ENCODE results near the gene TCF19.

The TCF19 gene

GRCh38 chr6:31128093-31128676 lies 30.2 kb upstream of the TCF19 start:
- DNase-seq (ENCODE audit: low spot score): peak; percentile 63

GRCh38 chr6:31129130-31129529 lies 29.3 kb upstream of the TCF19 start:
- no peak for DNase-seq (ENCODE audit: low spot score)

GRCh38 chr6:31130751-31131150 lies 27.6 kb upstream of the TCF19 start:
- no peak for DNase-seq (ENCODE audit: low spot score)

GRCh38 chr6:31131595-31131994 lies 26.8 kb upstream of the TCF19 start:
- no peak for DNase-seq (ENCODE audit: low spot score)

GRCh38 chr6:31132806-31133205 lies 25.6 kb upstream of the TCF19 start:
- DNase-seq (ENCODE audit: low spot score): no peak

- DNase-seq (ENCODE audit: low spot score): no peak
These were observed 22.7 kb upstream of the TCF19 start for GRCh38 chr6:31135710-31136109.

GRCh38 chr6:31138982-31139381 lies 19.4 kb upstream of the TCF19 start, which contains the start of gene PSORS1C2:
Gene PSORS1C2, minus strand, starts transcription at chr6:31139066. Its CDS starts 40 bp downstream, at chr6:31139026.
- no peak for DNase-seq (ENCODE audit: low spot score)

GRCh38 chr6:31139599-31139998 lies 18.8 kb upstream of the TCF19 start:
- DNase-seq (ENCODE audit: low spot score): peak; percentile 41

- no peak for DNase-seq (ENCODE audit: low spot score)
These were observed 17.7 kb upstream of the TCF19 start for GRCh38 chr6:31140643-31141042.

- DNase-seq (ENCODE audit: low spot score): no peak
These were observed 16.0 kb upstream of the TCF19 start for GRCh38 chr6:31142361-31142761.

GRCh38 chr6:31143148-31143547 lies 15.2 kb upstream of the TCF19 start:
- DNase-seq (ENCODE audit: low spot score): peak; percentile 26

- no peak for DNase-seq (ENCODE audit: low spot score)
These were observed 14.0 kb upstream of the TCF19 start for GRCh38 chr6:31144296-31144969.

- DNase-seq (ENCODE audit: low spot score): no peak
These were observed 13.4 kb upstream of the TCF19 start for GRCh38 chr6:31144970-31145340.

GRCh38 chr6:31145386-31145785 lies 13.0 kb upstream of the TCF19 start:
- DNase-seq (ENCODE audit: low spot score): no peak

- no peak for DNase-seq (ENCODE audit: low spot score)
These were observed 8.5 kb upstream of the TCF19 start for GRCh38 chr6:31149827-31150447.

GRCh38 chr6:31152781-31153180 lies 5.6 kb upstream of the TCF19 start:
- DNase-seq (ENCODE audit: low spot score): no peak

- no peak for DNase-seq (ENCODE audit: low spot score)
These were observed 4.0 kb upstream of the TCF19 start for GRCh38 chr6:31154436-31154835.

- no peak for DNase-seq (ENCODE audit: low spot score)
These were observed 1.7 kb upstream of the TCF19 start for GRCh38 chr6:31156641-31157040.

GRCh38 chr6:31157513-31158139 lies 763 bp upstream of the TCF19 start, which contains the start of gene CCHCR1:
Gene CCHCR1, minus strand, starts transcription at chr6:31157802. Its CDS starts 202 bp downstream, at chr6:31157600.
- DNase-seq (ENCODE audit: low spot score): no peak

GRCh38 chr6:31158863-31159855 lies 770 bp downstream of the TCF19 start:
- peak; percentile 41 for DNase-seq (ENCODE audit: low spot score)

GRCh38 chr6:31161216-31162126 lies 3.1 kb downstream of the TCF19 start:
- DNase-seq (ENCODE audit: low spot score): no peak

Data from GM03348 (cell line).